GM12892 (cell line): ENCODE data around the gene WDR36.

ENCODE experiments used
- POLR2AphosphoS5 ChIP-seq: IDR thresholded peaks from 2 replicates; pipeline ENCODE4 v1.6.1; 2011; ENCODE audit warnings: low read depth, low read length, control low read depth
- TAF1 ChIP-seq: IDR thresholded peaks from 2 replicates; pipeline ENCODE4 v1.6.1; 2011; ENCODE audit warnings: low read depth, mild to moderate bottlenecking, control low read depth, low read length, borderline replicate concordance

DNA sequence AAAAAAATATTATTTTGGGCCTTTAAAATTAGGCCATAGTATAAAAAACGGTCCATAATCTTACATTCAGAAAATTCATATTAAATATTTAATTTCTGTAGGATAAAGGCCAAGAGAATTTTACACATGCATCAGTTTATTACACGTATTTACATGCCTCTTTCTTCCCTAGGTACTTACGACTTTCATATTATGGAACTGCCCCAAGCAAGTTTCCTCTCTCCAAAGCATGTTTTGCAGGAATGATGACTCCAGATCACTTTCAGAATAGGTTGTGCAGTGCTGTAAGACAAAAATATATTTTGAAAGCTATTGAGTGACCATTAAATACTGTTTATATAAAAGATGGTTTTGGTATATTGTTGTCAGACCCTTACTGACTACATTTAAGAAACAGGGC lies 61.8 kb downstream of the WDR36 start:
- TF ChIP-seq POLR2AphosphoS5 (no peak), TAF1 (no peak)
